Ramos (cell line): ENCODE measurements around the gene TSBP1.

ENCODE experiments used
- in situ Hi-C: fragments of 300-500 bp; cut with MboI; formaldehyde crosslinking; loops from one replicate; pipeline ENCODE4 v1.14.3; 2022; ENCODE audit warnings: low sequenced_read_pairs; ENCODE audit not compliant: unreplicated experiment

The TSBP1 gene, protein sequence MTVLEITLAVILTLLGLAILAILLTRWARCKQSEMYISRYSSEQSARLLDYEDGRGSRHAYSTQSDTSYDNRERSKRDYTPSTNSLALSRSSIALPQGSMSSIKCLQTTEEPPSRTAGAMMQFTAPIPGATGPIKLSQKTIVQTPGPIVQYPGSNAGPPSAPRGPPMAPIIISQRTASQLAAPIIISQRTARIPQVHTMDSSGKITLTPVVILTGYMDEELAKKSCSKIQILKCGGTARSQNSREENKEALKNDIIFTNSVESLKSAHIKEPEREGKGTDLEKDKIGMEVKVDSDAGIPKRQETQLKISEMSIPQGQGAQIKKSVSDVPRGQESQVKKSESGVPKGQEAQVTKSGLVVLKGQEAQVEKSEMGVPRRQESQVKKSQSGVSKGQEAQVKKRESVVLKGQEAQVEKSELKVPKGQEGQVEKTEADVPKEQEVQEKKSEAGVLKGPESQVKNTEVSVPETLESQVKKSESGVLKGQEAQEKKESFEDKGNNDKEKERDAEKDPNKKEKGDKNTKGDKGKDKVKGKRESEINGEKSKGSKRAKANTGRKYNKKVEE

DNA sequence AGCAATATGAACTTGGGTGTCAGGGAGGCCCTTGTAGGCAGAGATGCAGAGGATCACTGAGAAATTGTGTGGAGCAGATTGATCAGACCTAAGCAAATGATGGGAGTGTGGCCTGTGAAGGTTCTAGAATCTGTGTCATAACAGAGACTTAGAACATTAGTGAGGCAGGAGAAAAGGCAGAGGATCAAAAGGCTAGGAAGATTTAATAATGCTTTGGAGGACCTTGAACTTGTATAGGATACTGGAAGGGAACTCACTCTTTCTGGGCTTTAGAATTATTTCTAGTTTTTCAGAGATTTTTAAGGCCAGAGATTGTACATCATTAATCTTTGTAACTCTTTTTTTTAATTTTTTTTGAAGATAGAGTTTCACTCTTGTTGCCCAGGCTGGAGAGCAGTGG is at the start of gene TSBP1:
TSS of gene TSBP1 (minus strand) at position 101 of the 400 bp plus-strand sequence. CDS start 197 bp downstream, outside the sequence.
- in situ Hi-C loops: no loop called here

GRCh38 chr6:32416036-32416435 is 44.3 kb upstream of the TSBP1 start:
- in situ Hi-C loops: no loop called here

GRCh38 chr6:32415521-32416019 is 43.9 kb upstream of the TSBP1 start:
- in situ Hi-C loops: no loop called here

DNA sequence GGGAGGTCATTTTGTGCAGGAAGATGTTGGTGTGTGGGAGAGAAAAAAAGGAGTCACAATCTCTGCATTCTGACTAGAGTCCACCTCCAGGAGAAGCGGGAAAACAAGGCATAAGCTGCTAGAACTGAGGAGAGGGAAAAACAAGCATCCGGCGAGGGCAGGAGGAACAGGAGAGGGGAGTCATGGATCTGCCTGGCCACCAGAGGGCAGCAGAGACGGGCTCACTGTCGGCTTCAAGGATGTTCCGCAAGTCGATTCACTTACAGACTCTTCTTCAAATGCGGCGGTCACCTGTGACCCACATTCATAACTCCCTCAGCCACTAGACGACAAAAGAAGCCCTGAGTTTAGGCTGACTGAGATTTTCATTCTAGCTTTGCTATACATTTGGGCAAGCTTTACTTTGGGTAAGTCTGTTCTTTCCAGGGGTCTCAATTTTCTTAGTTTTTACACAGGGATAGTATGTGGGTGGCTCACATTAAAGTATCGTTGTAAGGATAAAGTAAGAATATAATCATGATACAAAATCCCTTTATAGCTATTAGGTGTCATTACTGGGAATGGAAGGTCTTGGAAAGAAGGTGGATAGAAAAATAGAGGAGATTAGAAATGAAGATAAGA is 41.8 kb upstream of the TSBP1 start:
- in situ Hi-C loops: no loop called here

GRCh38 chr6:32411566-32412327 is 40.0 kb upstream of the TSBP1 start:
- in situ Hi-C loops: no loop called here

DNA sequence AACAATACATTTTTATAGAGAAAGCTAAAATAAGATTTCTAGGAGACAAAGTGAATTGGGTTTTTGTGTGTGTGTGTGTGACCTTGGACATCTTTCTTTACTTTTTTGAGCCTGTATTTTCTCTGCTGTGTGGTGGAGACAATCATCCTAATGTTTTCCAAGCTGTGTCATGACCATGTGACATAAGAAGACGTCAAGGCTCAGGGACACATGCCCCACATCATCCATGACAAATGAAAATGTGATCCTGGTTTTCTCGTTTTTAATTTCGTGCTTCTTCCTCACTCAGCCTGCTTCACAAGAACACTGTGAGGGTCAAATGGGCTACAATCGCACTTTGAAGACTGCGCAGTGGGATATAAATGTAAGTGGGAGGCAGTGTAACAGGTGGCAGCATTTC is 39.2 kb upstream of the TSBP1 start:
- in situ Hi-C loops: no loop called here

- in situ Hi-C loops: no loop called here
Observed at GRCh38 chr6:32406857-32407256, 35.2 kb upstream of the TSBP1 start, which contains the start of gene BTNL2. Gene BTNL2, minus strand, starts transcription at chr6:32407181. Its CDS starts 58 bp downstream, at chr6:32407123.

- in situ Hi-C loops: no loop called here
Observed at GRCh38 chr6:32406197-32406596, 34.5 kb upstream of the TSBP1 start.

DNA sequence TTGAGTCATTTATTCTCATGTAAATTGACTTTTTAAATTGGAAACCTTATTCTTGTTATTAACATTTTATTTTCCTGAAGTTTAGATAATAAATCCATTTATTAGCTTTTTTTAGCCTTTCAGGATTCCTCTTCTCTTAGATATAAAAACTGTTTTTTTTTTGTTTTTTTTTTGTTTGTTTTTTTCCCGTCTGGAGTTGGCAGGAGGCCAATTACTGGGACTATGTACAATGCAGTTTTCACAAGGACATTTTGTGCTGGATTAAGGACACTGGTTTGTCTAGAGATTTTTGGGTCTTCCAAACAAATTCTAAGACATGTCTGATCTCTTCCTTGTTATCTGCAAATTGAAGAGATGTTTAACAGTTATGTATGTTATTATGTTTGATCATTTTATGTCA is 34.0 kb upstream of the TSBP1 start:
- in situ Hi-C loops: no loop called here

GRCh38 chr6:32402812-32403211 is 31.1 kb upstream of the TSBP1 start:
- in situ Hi-C loops: no loop called here

DNA sequence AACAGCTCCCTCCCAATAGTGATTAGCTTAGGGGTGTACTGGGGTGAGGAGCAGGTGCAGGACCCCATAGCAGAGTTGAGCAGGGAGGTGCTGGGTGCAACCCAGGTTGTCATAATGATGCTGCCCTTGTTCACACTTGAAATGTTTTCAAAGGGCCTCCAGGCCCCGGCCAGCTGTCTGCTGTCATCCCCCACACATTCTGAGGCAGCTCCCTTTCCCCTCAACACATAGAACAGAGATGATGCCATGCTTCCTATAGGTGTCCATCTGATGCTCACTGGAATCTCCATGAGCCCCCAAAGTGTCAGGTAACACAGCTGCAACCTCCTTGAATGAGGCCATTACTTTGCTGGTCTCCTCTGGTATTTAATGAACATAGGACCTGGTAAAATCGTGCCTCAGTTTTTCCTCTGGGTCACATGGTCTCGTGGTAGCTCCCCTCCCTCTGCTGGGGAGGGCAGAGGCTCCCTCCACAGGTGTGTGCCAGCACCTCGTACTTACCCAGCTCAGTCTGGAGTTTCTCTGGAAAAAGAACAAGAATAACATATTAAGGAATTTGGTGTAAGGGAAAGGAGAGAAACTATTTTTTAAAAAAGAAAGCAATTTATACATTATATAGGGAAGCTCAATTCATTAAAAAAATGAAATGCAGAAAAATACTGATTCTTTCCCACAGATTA is 29.7 kb upstream of the TSBP1 start:
- in situ Hi-C loops: no loop called here

DNA sequence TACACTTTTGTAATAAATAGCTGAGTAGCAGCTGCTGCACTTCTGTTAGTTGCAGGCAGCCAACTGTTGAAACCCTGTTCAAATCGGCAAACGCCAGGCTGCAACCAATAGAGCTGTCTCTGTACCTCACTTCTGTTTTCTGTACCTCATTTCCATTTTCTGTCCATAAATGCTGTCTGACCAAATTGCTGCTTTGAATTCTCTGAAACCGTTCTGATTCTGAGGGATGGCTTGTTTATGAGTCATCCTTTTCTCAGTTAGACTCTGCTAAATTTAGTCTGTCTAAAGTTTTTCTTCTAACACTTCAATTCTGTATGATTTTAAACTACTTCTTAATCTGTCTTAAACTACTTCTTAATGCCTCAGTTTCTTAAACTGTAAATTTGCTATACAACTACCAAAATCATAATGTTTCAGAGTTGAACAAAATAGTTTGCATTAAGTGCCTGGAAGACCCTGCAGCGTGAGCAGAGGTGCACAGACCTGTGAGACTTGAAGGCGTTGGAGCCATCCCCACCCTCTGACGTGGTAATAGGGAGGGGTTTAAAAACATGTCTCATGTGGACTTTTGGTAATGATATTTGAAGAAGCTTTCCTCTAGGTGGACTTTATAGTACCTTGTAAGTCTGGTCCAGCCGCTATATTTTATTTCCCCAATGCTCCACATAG is 25.7 kb upstream of the TSBP1 start:
- in situ Hi-C loops: loop anchor here (5.0 kb wide), 1 partner anchor 150 kb away; no protein-coding TSS in a partner anchor

- in situ Hi-C loops: loop anchor here (5.0 kb wide), 1 partner anchor 149 kb away; no protein-coding TSS in a partner anchor
Observed at GRCh38 chr6:32396028-32396427, 24.3 kb upstream of the TSBP1 start.

DNA sequence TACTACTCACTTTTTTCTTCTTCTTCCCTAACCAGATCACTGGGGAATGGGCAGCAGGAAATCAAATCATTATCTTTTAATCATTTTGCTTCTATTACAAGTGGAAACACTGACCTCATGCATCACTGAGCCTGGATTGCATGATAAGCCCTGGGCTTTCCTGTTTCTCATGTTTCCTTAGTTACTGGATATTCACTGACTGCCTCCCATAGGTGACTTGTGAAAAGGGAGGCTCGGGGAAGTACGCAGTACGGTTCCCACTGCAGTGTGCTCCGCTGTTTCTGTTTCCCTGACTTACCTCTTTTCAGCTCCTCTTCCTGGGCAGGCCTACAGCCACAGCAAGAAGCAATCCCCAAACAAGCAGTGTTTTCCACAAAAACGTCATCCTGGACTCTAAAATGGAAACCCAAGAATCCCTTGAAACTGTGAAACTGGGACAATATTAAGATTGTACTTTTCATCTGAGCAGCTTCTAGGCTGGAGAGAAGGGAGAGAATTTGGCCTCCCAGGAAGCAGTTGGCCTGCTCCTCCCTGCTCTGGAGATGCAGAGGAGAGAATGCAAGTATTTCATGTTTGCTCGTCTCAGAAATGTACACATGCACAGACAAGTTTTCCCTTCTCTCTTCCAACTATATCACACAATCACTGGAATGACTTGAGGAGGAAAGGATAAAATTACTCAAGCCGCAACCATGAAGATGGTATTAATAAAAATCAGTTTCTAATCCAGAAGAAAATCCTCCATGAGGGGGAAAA is 22.1 kb upstream of the TSBP1 start:
- in situ Hi-C loops: no loop called here

DNA sequence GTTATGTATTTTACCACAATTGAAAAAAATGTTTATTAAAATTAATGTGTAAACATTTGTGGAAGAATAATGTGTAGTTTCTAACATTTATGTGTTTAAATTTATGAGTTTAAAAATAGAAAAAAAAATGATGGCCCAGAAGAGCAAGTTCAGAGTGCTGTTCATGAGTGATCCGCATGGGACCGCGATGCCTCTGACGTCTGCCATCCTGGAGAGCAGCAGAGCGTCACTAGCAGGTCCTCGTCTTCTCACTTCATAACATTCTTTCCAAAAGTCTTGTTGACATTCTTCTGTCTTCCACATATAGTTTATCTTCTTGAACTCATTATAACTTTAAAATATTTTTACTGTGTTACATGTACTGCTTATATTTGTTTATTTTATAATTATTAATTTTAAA is 19.8 kb upstream of the TSBP1 start:
- in situ Hi-C loops: no loop called here

DNA sequence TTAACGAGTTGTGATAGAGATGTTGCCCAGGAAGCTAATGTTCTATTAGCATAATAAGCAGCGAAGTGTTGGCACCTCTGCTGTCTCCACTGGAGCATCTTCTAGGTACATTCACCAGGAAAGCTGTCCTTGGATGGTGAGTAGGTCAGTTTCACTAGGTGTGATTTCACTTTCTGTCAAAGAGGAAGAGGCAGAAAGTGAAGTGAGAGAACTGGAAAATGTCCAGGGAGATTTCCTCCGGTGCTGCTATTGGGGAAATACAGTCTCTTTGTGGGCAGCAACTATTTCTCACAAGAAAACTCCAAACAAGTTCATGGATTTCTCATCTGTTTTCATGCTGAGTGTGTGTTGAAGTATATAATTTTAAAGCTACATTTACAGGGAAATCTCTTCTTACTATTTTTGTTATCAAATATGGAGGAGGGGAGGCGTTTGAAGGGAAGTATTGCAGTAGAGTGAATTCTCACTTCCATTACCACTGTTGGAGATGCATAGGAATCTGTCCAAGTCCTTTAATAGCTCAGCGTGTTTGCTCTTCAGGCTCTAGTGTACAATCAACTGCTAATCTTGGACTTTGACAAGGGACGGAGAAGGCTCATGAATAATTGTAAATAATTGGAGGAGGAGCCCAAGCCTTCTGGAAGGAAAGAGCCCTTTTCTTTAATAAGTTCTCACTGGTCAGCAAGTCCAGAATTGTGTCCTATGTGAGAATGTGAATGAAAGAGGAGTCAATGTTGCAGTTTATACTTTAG is 16.1 kb upstream of the TSBP1 start:
- in situ Hi-C loops: no loop called here

DNA sequence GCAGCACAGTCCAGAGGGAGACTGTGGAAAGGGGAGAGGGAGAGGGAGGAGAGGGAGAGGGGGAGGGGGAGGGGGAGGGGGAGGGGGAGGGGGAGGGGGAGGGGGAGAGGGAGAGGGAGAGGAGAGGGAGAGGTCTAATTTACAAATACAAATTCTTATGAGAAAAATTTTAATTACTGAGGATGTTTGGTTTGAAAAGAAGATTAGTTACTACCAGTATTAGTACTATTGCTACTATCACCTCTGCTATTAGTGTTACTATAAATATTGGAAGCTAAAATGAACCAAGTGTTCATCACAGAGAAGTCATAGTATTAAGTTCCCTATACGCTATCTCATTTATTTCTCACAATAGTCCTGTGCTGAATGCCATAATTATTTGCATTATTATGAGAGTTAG is 14.3 kb upstream of the TSBP1 start:
- in situ Hi-C loops: no loop called here
